Natural killer cell (primary cell): Measurements from ENCODE around the gene ERFE. TPM values are rescaled to one million over a fixed set of nuclear protein-coding genes. Genes with fewer than 3 reads are reported as not detected.

Source experiments
- ATAC-seq, 3 donors: fragments of 150-1000 bp in 2 of 3; fragments of 200-7000 bp in 1 of 3; cut with Tn5 transposase; 1 replicate in 1 of 3; 2 replicates in 2 of 3; pipeline ENCODE4 v1.10.0; 2021; ENCODE audit warnings: mild to moderate bottlenecking in 2 of 3, moderate library complexity in 2 of 3
- DNase-seq, 2 donors: peaks; one replicate each; pipeline versions ENCODE4 v3.0.0 to v3.0.0-alpha.2; 2013 to 2021; ENCODE audit warnings: mixed read lengths in 1 of 2
- H3K27ac ChIP-seq: one replicate; pipeline ENCODE4 v1.5.1; 2013; ENCODE audit warnings: mild to moderate bottlenecking, low read length
- H3K27me3 ChIP-seq: one replicate; pipeline ENCODE4 v1.6.1; 2013; ENCODE audit warnings: low read length; ENCODE audit not compliant: control insufficient read depth, insufficient read depth
- H3K36me3 ChIP-seq: one replicate; pipeline ENCODE4 v1.6.1; 2013; ENCODE audit warnings: low read length; ENCODE audit not compliant: control insufficient read depth, insufficient read depth
- H3K4me1 ChIP-seq: one replicate; pipeline ENCODE4 v1.6.1; 2013; ENCODE audit warnings: low read length; ENCODE audit not compliant: control insufficient read depth, insufficient read depth
- H3K4me3 ChIP-seq: one replicate; pipeline ENCODE4 v1.5.1; 2013; ENCODE audit warnings: low read length
- H3K9me3 ChIP-seq: one replicate; pipeline ENCODE4 v1.6.1; 2013; ENCODE audit warnings: low read length; ENCODE audit not compliant: control insufficient read depth, insufficient read depth
- H3K27ac Mint-ChIP-seq, 2 donors: one replicate each; pipeline ENCODE4 v1.8.0; 2022; ENCODE audit warnings: mild to moderate bottlenecking in 2 of 2, mixed read lengths in 2 of 2, moderate library complexity in 1 of 2
- H3K27me3 Mint-ChIP-seq, 2 donors: one replicate each; pipeline ENCODE4 v1.8.0; 2022; ENCODE audit warnings: low read depth in 2 of 2, mixed read lengths in 2 of 2
- H3K36me3 Mint-ChIP-seq: one replicate; pipeline ENCODE4 v1.8.0; 2022; ENCODE audit warnings: mixed read lengths
- H3K4me1 Mint-ChIP-seq, 2 donors: one replicate each; pipeline ENCODE4 v1.8.0; 2022; ENCODE audit warnings: mixed read lengths in 2 of 2
- H3K4me3 Mint-ChIP-seq: one replicate; pipeline ENCODE4 v1.8.0; 2022; ENCODE audit warnings: mild to moderate bottlenecking, moderate library complexity, mixed read lengths
- H3K9me3 Mint-ChIP-seq, 2 donors: one replicate each; pipeline ENCODE4 v1.8.0; 2022; ENCODE audit warnings: mixed read lengths in 2 of 2
- WGBS: methylation state at CpG from one replicate; pipeline ENCODE4 v1.1.7; 2013; ENCODE audit warnings: missing lambda C conversion rate; ENCODE audit not compliant: insufficient coverage; 5-methylcytosine and 5-hydroxymethylcytosine counted together
- intact Hi-C: fragments of 100-400 bp; cut with micrococcal nuclease; formaldehyde crosslinking; loops from one replicate; pipeline ENCODE4 v1.14.2; 2022
- total RNA-seq, 4 donors: library from RNA; stranded (reverse); fragments of 120-200 nt in 1 of 4; gene quantifications; one replicate each; pipeline versions ENCODE4 v1.2.3 to v1.2.4, GENCODE V29; 2013 to 2022
- TF ChIP-seq, protein P1 (sequence below): fragments of 200-600 bp; IDR thresholded peaks from one replicate; pipeline ENCODE4 v1.8.0; 2022; ENCODE audit warnings: antibody characterized with exemption

ERFE gene
- total RNA-seq, 3 donors from 2014 or later (not counting 1 experiment from before 2014, with no cell fraction given), result 0.33 to 4.8 (median 4.3) TPM

DNA sequence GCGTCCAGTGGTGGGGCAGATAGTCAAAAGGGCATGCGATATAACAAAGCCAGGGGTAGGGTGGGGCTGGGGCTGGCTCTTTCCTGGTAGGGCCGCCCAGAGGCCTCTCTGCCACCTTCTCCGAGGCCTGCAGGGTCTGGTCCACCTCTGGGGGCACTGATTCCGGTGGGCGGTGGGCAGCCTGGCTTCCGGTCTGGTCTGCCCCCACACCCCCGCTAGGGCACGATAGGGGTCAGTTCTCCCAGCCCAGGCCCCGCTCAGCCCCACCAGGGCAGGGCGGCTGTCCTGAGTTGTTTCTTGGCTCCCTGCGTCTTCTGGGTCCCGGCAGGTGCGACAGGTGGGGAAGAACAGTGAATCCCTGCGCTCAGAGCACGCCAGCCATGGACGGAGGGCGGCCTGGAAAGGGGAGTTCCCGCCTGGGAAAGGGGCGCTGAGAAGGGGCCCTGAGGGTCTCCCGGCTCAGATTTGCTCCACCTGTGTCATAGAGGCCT, 707 bp upstream of the ERFE start:
- peaks cover 22% of the 10 kb centered on the region for H3K4me1 ChIP-seq
- H3K27ac Mint-ChIP-seq, result no peak overlapping the region
- H3K4me3 Mint-ChIP-seq, result peak overlapping the region; percentile 45
- H3K36me3 Mint-ChIP-seq, result no peaks in the 10 kb centered on the region
- WGBS, result 81% methylated on average over 21 of the region's 21 CpGs
- H3K27me3 ChIP-seq, result peaks cover 11% of the 10 kb centered on the region
- H3K36me3 ChIP-seq, result no peaks in the 10 kb centered on the region
- no peak for DNase-seq
- TF ChIP-seq, protein P1, sequence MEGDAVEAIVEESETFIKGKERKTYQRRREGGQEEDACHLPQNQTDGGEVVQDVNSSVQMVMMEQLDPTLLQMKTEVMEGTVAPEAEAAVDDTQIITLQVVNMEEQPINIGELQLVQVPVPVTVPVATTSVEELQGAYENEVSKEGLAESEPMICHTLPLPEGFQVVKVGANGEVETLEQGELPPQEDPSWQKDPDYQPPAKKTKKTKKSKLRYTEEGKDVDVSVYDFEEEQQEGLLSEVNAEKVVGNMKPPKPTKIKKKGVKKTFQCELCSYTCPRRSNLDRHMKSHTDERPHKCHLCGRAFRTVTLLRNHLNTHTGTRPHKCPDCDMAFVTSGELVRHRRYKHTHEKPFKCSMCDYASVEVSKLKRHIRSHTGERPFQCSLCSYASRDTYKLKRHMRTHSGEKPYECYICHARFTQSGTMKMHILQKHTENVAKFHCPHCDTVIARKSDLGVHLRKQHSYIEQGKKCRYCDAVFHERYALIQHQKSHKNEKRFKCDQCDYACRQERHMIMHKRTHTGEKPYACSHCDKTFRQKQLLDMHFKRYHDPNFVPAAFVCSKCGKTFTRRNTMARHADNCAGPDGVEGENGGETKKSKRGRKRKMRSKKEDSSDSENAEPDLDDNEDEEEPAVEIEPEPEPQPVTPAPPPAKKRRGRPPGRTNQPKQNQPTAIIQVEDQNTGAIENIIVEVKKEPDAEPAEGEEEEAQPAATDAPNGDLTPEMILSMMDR, result no peak
- H3K9me3 ChIP-seq, result no peaks in the 10 kb centered on the region
- no peak overlapping the region for H3K27ac ChIP-seq
- H3K27me3 Mint-ChIP-seq, result peaks cover 0 to 7% of the 10 kb centered on the region in 2 donors
- intact Hi-C loops, result no loop called here
- H3K9me3 Mint-ChIP-seq, result no peaks in the 10 kb centered on the region
- no peak for ATAC-seq
- H3K4me1 Mint-ChIP-seq, result peaks cover 7 to 16% of the 10 kb centered on the region in 2 donors
- no peak overlapping the region for H3K4me3 ChIP-seq

GRCh38 chr2:238159071-238159539, 335 bp downstream of the ERFE start:
- Histone ChIP-seq H3K36me3 (no peaks in the 10 kb centered on the region), H3K9me3 (no peaks in the 10 kb centered on the region), H3K27me3 (peaks cover 11% of the 10 kb centered on the region), H3K4me1 (peaks cover 22% of the 10 kb centered on the region), H3K4me3 (no peak overlapping the region), H3K27ac (no peak overlapping the region)
- Mint-ChIP-seq H3K27me3 (peaks cover 0 to 7% of the 10 kb centered on the region in 2 donors), H3K4me1 (peaks cover 7 to 16% of the 10 kb centered on the region in 2 donors), H3K4me3 (peak overlapping the region; percentile 85), H3K27ac (no peak overlapping the region), H3K9me3 (no peaks in the 10 kb centered on the region), H3K36me3 (no peaks in the 10 kb centered on the region)
- peak; percentile 29 to 45 (median 40) for ATAC-seq
- WGBS, result under 1% methylated on average over 52 of the region's 52 CpGs
- TF ChIP-seq, protein P1, result no peak
- DNase-seq, result peak in 1 of 2 donors; percentile 36
- intact Hi-C loops, result no loop called here

GRCh38 chr2:238159661-238160205, 963 bp downstream of the ERFE start:
- peaks cover 22% of the 10 kb centered on the region for H3K4me1 ChIP-seq
- H3K4me3 Mint-ChIP-seq, result peak overlapping the region; percentile 85
- H3K27ac ChIP-seq, result no peak overlapping the region
- ATAC-seq (no peak), DNase-seq (no peak)
- no peak overlapping the region for H3K4me3 ChIP-seq
- peaks cover 7 to 16% of the 10 kb centered on the region in 2 donors for H3K4me1 Mint-ChIP-seq
- no peaks in the 10 kb centered on the region for H3K36me3 Mint-ChIP-seq
- peaks cover 11% of the 10 kb centered on the region for H3K27me3 ChIP-seq
- H3K27me3 Mint-ChIP-seq, result peaks cover 0 to 8% of the 10 kb centered on the region in 2 donors
- TF ChIP-seq, protein P1, result no peak
- no peak overlapping the region for H3K27ac Mint-ChIP-seq
- intact Hi-C loops, result loop anchor here (1.0 kb wide), 1 partner anchor 104 kb away; no protein-coding TSS in a partner anchor
- H3K9me3 ChIP-seq, result no peaks in the 10 kb centered on the region
- WGBS, result 46% methylated on average over 10 of the region's 10 CpGs
- no peaks in the 10 kb centered on the region for H3K36me3 ChIP-seq
- no peaks in the 10 kb centered on the region for H3K9me3 Mint-ChIP-seq
